Upper lobe of left lung (tissue), 6 donors: ENCODE measurements around the gene CSTPP1. TPM values are rescaled to one million over a fixed set of nuclear protein-coding genes. Genes with fewer than 3 reads are reported as not detected.

Experiments
- ATAC-seq, 2 donors: fragments of 200-7000 bp; cut with Tn5 transposase; one replicate each; pipeline ENCODE4 v1.9.1; 2022; ENCODE audit warnings: mild to moderate bottlenecking in 2 of 2, moderate library complexity in 2 of 2; ENCODE audit not compliant: low FRiP score in 2 of 2
- DNase-seq, 2 donors: peaks; one replicate each; pipeline ENCODE4 v3.0.0-alpha.2; 2019 to 2020
- H3K27ac ChIP-seq, 4 donors: fragments of 200-600 bp; sonication (generic); one replicate each; pipeline ENCODE4 v1.5.1; 2016 to 2019
- H3K27me3 ChIP-seq, 4 donors: fragments of 200-600 bp; sonication (generic); one replicate each; pipeline ENCODE4 v1.5.1; 2017 to 2019
- H3K36me3 ChIP-seq, 4 donors: fragments of 200-600 bp; sonication (generic); one replicate each; pipeline ENCODE4 v1.5.1; 2016 to 2019
- H3K4me1 ChIP-seq, 4 donors: fragments of 200-600 bp; sonication (generic); one replicate each; pipeline ENCODE4 v1.5.1; 2018 to 2019
- H3K4me3 ChIP-seq, 4 donors: fragments of 200-600 bp; sonication (generic); one replicate each; pipeline ENCODE4 v1.5.1; 2017 to 2019; ENCODE audit warnings: mild to moderate bottlenecking in 2 of 4, moderate library complexity in 1 of 4
- H3K9me3 ChIP-seq, 4 donors: fragments of 200-600 bp; sonication (generic); one replicate each; pipeline ENCODE4 v1.5.1; 2018 to 2019
- CTCF ChIP-seq, 6 experiments: fragments of 450-650 bp in 4 of 6; fragments of 200-600 bp in 2 of 6; sonication (generic) in 2 of 6; IDR thresholded peaks; one replicate each; pipeline ENCODE4 v1.5.1; 2016 to 2019; ENCODE audit warnings: antibody characterized with exemption in 6 of 6
- EP300 ChIP-seq, 4 donors: sonication (generic); formaldehyde crosslinking; IDR thresholded peaks; one replicate each; pipeline ENCODE4 v1.5.1; 2017; ENCODE audit warnings: antibody characterized with exemption in 4 of 4, control low read depth in 2 of 4
- POLR2A ChIP-seq, 4 donors: fragments of 450-650 bp; IDR thresholded peaks; one replicate each; pipeline ENCODE4 v1.5.1; 2016 to 2017; ENCODE audit warnings: antibody characterized with exemption in 4 of 4, mild to moderate bottlenecking in 2 of 4
- POLR2AphosphoS5 ChIP-seq, 2 donors: sonication (generic); formaldehyde crosslinking; IDR thresholded peaks; one replicate each; pipeline ENCODE4 v1.5.1; 2017; ENCODE audit warnings: antibody characterized with exemption in 2 of 2
- WGBS, 2 donors: methylation state at CpG; one replicate each; pipeline ENCODE4 v1.1.5; 2017 to 2018; 5-methylcytosine and 5-hydroxymethylcytosine counted together
- total RNA-seq, 6 donors: library from RNA; depleted of rRNA in 4 of 6; stranded (reverse); fragments of >200 nt in 4 of 6; gene quantifications; one replicate each; pipeline versions ENCODE4 v1.1.0 to v1.2.1, GENCODE V29; 2016 to 2021
- donor health status: DM: no; HTN: no; CAD: no; lungs with moderate emphysema.
- donor health status: DM: no; HTN: yes; CAD: no; lungs with severe emphysema.

CSTPP1 gene
- total RNA-seq, 6 donors from 2014 or later = 23.9 to 71.2 (median 47.2) TPM

DNA sequence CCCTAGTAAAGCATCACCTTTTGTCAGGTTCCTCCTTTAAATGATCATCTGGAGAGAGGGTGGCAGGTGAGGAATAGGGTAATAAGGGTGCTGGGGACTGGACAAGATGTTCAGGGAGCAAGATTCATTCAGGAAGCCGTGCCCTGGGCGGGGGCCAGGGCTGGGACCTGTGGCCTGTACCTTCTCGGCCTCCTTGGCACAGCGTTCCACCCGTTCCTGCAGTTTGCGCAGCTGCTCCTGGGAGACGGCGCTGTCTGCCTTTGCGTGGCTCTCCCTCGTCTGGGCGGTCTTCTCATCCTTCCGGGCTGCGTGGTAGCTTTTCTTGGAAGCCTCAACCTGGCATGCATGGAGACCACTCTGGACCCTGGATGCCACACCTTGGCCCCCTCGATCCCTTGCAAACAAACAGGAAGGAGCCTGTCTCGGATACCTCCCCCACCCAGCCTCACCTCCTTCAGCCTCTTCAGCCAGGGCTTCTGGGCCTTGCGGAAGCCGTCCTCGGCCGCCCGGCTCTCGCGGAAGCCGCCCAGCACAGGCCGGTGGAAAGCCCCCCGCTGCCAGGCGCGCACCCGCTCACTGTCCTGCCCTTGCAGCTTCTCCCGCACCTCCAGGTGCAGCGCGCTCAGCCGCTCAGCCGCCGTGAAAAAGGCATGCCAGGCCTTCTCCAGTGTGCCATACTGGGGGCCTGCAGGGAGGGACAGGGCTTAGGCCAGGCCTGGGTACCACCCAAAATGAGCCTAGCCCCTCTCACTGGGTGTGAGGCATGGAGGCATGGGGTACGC is 243.6 kb downstream of the CSTPP1 start:
- WGBS, 2 donors = 94 to 96% methylated on average over 15 to 35 of the region's 35 CpGs
- TF ChIP-seq POLR2A (IDR thresholded peaks at IDR 0.05) = no peak
- no peak for TF ChIP-seq POLR2AphosphoS5 (IDR thresholded peaks at IDR 0.05)
- TF ChIP-seq EP300 (IDR thresholded peaks at IDR 0.05) = no peak
- no peak for TF ChIP-seq CTCF (IDR thresholded peaks at IDR 0.05)
- Histone ChIP-seq H3K27me3 (peaks cover 0 to under 1% (median under 1%) of the 10 kb centered on the region in 4 donors), H3K4me3 (no peak overlapping the region), H3K36me3 (peaks cover 0 to 13% (median 4%) of the 10 kb centered on the region in 4 donors), H3K27ac (no peak overlapping the region), H3K4me1 (peaks cover 19 to 33% (median 30%) of the 10 kb centered on the region in 4 donors), H3K9me3 (no peaks in the 10 kb centered on the region)
- ATAC-seq (no peak), DNase-seq (peak in 1 of 2 donors; percentile 82)

GRCh38 chr11:47181271-47181670 is 244.7 kb downstream of the CSTPP1 start:
- WGBS, 2 donors = 80 to 91% methylated on average over 6 of the region's 6 CpGs
- Histone ChIP-seq H3K4me1 (peaks cover 10 to 32% (median 29%) of the 10 kb centered on the region in 4 donors), H3K27me3 (peaks cover 0 to 10% (median 2%) of the 10 kb centered on the region in 4 donors), H3K36me3 (peaks cover 0 to 13% (median 2%) of the 10 kb centered on the region in 4 donors), H3K9me3 (no peaks in the 10 kb centered on the region), H3K4me3 (no peak overlapping the region), H3K27ac (no peak overlapping the region)
- TF ChIP-seq CTCF (IDR thresholded peaks at IDR 0.05) = no peak
- TF ChIP-seq EP300 (IDR thresholded peaks at IDR 0.05) = no peak
- no peak for TF ChIP-seq POLR2AphosphoS5 (IDR thresholded peaks at IDR 0.05)
- no peak for TF ChIP-seq POLR2A (IDR thresholded peaks at IDR 0.05)
- ATAC-seq = no peak
- no peak for DNase-seq

GRCh38 chr11:47182380-47182779 is 245.8 kb downstream of the CSTPP1 start:
- Histone ChIP-seq H3K9me3 (no peaks in the 10 kb centered on the region), H3K36me3 (peaks cover 0 to 13% (median 2%) of the 10 kb centered on the region in 4 donors), H3K27me3 (peaks cover 0 to 12% (median 2%) of the 10 kb centered on the region in 4 donors), H3K27ac (no peak overlapping the region), H3K4me3 (no peak overlapping the region), H3K4me1 (peaks cover 21 to 40% (median 37%) of the 10 kb centered on the region in 4 donors)
- ATAC-seq = no peak
- TF ChIP-seq CTCF (IDR thresholded peaks at IDR 0.05) (no peak), EP300 (IDR thresholded peaks at IDR 0.05) (no peak), POLR2AphosphoS5 (IDR thresholded peaks at IDR 0.05) (no peak), POLR2A (IDR thresholded peaks at IDR 0.05) (no peak)
- peak in 1 of 2 donors; percentile 64 for DNase-seq
- 96 to 97% methylated on average over 15 to 17 of the region's 17 CpGs for WGBS, 2 donors

DNA sequence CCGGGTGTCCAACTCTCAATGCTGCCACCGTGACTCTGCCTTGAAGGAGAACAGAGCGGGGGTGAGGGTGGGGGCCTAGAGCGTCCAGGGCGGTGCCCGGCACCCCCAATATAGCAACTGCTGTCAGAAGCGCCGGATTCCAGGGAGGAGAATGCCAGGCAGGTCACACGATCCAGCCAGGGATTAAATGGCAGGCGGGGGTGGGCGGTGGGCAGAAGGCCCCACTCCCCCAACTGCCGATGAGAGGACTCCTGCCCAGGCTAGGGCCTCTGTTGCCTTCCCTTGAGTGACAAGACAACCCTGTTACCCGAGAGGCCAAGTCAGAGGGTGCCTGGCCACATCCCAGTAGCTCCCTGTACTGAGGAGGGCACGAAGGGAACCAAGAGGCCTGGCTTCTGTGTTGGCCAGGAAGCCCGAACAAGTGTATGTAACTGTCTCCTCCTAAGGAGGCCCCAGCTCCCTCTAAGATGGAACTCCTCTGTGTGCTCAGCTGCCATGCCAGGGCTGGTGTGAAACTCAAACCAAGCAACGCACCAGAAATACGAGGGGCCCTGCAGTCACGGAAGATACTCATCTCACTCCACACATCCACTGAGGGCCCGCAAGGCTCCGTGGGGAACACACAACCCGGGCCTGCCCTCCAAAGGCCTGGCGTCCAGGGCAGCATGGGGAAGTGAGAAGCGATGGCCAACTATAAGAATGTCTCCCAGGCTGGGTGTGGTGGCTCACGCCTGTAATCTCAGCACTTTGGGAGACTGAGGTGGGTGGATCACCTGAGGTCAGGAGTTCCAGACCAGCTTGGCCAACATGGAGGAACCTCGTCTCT is 246.7 kb downstream of the CSTPP1 start:
- DNase-seq (peak in 1 of 2 donors; percentile 60), ATAC-seq (no peak)
- peaks cover 0 to 13% (median 2%) of the 10 kb centered on the region in 4 donors for H3K36me3 ChIP-seq
- no peaks in the 10 kb centered on the region for H3K9me3 ChIP-seq
- H3K27me3 ChIP-seq = peaks cover 0 to 18% (median 2%) of the 10 kb centered on the region in 4 donors
- no peak overlapping the region for H3K4me3 ChIP-seq
- peaks cover 17 to 41% (median 36%) of the 10 kb centered on the region in 4 donors for H3K4me1 ChIP-seq
- 90 to 94% methylated on average over 3 to 24 of the region's 25 CpGs for WGBS, 2 donors
- H3K27ac ChIP-seq = no peak overlapping the region
- TF ChIP-seq CTCF (IDR thresholded peaks at IDR 0.05) = no peak
- TF ChIP-seq POLR2A (IDR thresholded peaks at IDR 0.05) = no peak
- no peak for TF ChIP-seq POLR2AphosphoS5 (IDR thresholded peaks at IDR 0.05)
- TF ChIP-seq EP300 (IDR thresholded peaks at IDR 0.05) = no peak
